NOMO-1 (cell line): ENCODE data around the gene TK1.
A peak's percentile ranks its signal among the peaks of the same experiment; 100 is the strongest.
"Not testable (repeated sequence)": the region's sequence is repeated elsewhere in the genome, so short reads cannot be mapped to it uniquely, and the experiment has no call there.

Experiments
- DNase-seq, 2 experiments: peaks; one replicate each; lab custom pipeline; 2025; ENCODE audit not compliant: unreplicated experiment in 2 of 2; lab: John Stamatoyannopoulos, UW

Gene TK1

DNA sequence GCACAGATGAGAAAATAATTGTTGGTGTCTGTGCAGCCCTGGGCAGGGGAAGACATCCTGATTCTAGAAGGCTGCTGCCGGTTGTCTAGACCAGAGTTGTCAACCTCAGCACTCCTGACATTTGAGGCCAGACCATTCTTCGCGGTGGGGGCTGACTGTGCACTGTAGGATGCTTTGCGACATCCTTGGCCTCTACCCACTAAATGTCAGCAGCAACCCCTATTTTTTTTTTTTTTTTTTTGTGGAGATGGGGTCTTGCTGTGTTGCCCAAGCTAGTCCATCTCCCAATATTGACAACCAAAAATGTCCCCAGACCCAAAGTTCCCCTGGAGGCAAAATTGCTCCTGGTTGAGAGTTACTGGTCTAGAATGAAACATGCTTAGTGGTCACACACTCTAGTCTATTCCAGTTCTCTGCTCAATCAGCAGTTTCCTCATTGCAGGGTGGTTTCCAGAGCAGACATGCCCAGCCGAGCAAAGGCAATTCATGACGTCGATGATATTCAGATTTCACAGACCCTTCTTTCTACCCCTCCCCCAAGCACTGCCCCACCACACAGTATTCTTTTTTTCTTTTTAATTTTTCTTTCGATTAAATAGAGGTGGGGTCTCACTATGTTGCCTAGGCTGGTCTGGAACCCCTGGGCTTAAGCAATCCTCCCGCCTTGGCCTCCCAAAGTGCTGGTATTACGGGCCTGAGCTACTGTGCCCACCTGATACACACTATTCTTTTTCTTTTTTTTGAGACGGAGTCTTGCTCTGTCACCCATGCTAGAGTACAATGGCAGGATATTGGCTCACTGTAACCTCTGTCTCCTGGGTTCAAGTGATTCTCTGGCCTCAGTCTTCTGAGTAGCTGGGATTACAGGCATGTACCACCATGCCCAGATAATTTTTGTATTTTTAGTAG lies 31.7 kb downstream of the TK1 start:
- DNase-seq, result peak in 1 of 2 experiments; percentile 62

DNA sequence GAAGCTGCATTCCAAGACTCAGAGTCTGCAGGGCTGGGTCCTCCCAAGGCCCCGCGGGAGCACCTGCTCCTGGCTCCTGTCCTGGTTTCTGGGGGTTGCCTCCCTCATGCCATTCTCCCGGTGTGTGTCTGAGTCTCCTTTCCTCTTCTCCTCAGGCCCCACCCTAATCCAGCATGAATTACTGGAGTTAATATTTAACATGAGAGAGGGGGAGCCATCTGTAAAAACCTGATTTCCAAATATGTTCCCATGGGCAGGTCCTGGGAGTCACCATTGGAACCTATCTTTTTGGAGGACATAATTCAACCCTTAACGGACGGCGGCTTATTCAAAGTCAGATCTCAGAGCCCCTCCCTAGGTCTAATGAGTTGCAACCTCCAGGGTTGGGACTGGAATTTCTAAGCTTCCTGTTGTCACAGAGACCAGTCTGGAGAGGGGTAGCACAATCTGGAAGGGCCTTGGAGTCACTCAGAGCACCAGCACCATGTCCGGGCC lies 35.3 kb downstream of the TK1 start:
- no peak for DNase-seq

DNA sequence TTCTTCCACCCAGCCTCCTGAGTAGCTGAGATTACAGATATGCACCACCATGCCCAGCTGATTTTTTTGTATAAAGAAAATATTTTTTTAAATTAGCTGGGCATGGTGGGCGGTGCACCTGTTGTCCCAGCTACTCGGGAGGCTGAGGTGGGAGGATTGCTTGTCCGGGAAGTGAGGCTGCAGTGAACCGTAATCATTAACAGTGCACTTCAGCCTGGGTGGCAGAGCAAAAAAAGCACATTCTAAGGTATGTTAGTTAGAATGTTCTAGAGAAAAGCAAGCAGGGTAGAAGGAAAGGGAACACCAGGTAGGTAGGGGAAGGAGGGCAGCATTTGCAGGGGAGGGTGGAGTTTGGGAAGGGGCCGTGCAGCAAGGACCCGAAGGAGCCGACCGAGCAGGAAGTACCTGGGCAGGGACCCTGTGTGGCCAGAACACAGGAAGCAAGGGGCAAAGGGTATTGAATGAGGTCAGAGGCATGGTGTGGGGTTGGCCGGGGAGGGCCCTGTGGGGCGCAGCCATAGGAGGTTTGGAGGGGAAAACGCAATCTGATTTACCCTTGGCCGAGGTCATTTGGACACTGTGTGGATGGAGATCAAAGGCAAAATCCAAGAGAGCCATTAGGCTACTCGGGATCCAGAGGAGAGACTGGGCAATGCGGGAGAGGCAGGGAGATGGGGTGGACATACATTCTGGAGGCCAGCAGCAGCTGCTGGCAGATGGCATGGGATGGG lies 38.4 kb downstream of the TK1 start:
- DNase-seq, result no peak

DNA sequence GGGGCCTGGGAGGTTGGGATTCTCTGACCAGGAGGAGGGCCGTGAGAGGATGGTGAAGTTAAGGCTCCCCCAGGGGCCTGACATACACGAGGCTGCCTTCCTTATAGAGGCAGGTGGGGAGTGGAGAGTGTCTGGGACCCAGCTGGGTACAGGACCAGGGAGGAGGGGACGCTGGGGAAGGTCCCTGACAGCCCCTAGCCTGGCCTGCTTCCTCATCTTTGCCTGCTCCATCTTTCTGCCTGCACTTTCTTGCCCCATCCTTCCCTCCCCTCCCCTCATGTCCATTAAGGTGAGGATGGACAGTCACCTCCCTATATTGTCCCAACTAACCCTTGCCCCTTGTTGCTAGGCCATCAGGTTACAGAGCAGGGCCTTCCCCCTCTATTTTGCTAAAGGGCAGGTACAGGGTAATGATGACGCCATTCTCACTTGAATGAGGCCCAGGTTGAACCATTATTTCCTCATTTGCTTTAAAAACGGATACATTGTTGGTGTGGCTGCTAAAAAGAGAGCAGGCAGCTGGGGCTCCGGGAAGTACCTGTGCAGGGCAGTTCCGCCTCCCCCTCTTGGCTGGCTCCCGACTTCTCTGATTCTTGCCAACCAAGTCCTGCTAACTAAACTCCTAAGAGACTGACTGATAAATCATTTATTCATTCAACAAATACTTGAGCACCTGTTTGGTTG lies 39.4 kb downstream of the TK1 start:
- DNase-seq, result peak in 1 of 2 experiments; percentile 33

DNA sequence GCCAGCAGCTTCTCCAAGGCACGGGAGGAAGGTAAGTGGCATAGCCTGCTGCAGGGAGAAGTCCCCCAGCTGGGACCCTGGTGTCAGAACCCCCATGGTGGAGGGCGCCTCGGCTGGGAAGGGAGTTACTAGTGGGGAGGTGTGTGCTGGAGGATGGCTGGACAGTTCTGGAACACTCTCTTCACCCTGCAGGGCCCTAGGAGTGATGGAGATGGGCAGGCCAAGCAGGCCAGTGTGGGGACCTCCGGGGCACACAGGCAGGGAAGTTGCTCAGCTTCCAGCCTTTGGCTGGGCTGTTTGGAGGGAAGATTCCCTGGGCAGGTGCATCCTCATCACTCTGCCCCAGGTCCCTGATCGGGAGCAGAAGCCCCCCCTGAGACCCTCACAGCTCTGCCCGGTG lies 40.0 kb downstream of the TK1 start:
- DNase-seq, result no peak

DNA sequence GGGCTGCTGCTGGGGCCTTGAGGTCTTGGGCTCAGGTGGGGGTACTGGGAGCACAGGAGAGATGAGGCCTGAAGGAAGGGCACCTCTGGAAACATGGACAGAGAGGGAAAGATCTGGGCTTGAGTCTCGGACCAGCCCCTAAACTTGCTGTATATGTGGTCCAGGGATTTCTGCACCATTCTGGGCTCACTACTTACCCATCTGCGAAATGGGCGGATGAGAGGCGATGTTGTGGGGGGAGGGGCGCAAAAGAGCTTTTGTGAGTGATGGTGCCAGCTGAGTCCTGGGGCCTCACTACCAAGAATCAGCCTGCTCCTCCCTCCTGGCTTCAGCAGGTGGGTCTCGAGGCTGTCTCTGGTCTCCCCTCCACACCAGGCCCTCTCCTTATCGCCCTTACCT lies 40.4 kb downstream of the TK1 start:
- DNase-seq, result no peak

DNA sequence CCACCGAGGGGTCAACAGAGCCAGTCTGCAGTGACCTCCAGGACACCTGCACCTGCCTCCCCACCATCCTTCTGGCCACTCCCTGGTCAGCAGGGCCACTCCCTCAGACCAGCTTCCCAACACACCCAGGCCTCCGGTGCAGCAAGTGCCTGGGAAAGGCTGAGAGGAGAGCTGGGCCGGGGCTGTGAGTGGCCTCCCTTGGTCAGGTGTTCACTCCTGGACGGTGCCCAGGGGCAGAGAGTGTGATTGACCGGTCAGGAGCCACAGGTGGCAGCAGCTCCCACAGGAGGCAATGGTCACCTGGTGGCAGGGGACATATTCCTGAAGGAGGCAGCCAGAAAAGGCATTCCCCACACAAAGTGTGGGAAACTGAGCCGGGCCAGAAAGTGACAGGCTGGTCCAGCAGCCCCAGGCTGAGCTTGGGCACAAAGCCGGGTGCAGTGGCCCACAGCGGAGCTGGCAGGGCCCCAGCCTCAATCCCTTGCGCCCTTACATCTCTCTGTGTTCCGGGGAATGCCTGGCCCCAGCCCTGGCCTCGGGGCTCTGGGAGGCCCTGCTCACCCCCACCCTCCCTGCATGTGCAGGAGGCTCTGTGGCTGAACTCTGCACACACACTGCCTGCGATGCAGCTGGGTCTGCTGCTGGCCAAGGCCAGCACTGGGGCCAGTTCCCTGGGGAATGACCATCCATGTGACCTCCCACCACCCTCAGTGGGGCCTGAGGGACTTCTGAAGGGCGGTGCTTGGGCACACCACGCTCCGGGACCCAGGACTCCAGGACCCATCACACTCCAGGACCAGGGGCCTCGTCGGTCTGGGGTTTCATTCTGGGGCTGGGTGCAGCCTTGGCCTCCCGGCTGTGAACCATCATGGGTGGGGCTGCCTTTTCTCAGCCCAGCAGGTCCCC lies 41.9 kb downstream of the TK1 start:
- DNase-seq, result no peak

DNA sequence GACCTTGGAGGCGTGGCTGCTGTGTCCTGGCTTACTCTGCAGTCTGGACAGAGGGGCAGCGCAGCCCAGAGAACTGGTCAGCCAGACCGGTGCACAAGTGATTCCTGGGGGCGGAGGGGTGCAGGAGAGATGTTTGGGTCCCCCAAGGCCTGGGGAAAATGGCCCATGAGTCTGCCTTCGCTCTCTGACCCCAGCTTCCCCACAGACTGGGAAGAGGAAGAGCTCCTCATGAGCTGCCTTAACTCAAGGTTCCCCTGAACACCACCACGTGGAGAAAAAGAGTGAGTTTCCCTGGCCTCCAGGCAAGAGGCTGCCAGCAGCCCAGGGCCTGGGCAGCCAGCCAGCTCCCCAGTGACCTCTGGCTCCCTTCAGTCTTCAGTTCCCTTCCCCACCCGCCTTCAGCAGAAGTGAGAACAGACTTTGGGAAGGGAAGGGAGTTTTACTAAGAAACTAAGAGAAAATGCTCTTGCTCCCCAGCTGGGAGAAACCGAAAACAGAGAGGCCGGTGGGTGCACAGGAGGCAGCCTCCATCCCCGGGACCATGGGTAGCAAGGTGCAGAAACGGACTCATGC lies 42.6 kb downstream of the TK1 start:
- peak; percentile 76 for DNase-seq

DNA sequence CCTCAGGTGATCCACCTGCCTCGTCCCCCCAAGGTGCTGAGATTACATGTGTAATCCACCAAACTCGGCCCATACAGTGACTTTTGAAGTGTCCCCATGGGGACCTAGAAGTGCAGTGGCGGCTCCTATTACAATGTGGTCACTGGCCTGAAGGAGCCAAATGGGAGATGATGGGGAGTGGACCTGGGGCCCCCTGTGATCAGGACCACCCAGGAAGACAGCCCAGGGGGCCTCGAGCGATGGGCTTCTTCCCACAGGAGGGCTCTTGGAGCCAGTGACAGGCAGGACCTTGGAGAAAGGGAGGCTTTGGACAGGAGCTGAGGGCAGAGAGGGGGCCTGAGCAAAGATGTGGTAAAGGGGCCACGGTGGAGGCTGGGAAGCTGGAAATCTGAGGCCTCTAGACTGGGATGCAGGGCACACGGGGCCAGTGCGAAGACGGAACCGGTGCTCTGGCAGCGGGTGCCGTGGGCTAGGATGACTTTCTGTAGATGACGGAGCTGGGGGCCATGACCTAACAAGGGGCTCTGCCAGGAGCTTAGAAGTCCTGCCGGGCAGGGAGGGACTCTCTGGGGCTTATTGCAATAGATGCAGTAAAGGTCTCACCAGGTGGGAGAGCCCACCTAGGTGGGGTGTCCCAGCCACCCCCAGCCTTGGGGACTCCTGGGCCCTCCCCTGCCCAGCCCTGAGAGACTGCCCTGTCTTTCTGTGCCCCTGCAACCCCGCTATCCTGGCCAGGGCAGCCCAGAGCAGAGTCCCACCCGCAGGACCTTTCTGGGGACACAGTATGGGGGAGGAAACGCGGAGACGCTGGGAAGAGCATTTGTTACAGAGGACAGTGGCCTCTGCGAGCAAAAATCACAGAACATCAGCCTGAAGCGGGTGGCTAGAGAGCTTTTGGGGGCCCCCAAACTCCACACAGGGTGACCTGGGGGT lies 43.4 kb downstream of the TK1 start:
- no peak for DNase-seq

DNA sequence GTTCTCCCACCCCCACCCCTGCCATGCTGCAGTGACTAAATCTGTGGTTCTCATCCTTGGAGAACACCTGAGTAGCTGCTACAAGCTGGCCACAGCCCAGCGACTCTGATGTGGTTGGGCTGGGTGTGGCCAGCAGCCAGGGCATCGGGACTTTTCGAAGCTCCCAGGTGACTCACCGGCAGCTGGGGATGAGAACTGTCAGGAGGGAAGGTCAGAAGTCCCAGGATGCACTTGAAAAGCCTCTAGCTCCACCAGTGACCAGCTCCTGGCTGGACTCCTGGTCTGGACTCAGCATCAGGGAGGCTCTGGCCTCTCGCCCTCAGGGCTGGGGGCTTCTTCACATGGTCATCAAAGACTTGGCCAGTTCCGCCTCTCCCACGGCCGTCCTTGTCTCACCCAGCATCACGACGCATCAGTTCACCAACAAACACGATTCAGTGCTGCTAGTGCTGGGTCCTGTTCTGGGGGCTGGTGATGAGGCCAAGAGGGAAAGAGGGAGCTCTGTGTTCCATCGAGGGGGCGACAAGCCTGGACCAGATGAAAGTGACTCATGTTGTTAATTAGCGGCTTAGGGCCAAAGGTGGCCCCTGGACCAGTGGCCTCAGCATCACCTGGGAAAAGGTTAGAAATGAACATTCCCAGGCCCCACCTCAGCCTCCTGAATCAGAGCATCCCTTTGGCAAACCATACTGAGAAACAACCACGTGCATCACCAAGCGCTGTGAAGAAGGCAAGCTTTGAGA lies 44.6 kb downstream of the TK1 start:
- DNase-seq, result no peak

DNA sequence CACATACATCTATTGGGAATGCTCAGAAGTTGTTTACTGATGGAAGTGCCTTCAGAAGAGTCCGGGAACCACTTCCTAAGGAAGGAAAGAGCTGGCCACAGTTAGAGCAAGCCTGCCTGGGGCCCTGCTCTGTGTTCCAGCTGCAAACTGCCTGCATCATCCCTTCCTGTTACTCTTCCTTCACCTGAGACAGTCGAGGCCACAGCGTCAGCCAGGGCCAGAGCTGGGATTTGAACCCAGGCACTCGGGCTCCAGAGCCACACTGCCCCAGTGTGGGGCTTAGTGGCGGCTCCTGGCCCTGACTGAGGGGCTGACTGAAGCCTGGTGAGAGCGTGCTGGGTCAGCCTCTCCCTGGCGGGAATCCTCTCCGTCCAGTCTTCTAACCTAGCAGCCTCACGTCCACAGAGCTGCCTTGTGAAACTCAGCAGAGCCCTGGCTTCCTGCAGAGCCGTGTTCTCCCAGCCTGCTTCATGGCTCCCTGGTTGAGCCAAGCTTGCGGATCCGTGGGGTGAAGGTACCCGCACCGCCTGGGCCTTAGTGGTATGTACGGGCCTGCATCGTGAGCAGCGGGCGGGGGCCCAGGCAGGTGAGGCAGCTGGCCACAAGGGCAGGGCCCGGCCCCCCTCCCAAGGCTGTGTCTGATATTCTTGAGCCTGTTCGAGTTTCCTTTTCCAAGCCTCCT lies 45.3 kb downstream of the TK1 start:
- no peak for DNase-seq

DNA sequence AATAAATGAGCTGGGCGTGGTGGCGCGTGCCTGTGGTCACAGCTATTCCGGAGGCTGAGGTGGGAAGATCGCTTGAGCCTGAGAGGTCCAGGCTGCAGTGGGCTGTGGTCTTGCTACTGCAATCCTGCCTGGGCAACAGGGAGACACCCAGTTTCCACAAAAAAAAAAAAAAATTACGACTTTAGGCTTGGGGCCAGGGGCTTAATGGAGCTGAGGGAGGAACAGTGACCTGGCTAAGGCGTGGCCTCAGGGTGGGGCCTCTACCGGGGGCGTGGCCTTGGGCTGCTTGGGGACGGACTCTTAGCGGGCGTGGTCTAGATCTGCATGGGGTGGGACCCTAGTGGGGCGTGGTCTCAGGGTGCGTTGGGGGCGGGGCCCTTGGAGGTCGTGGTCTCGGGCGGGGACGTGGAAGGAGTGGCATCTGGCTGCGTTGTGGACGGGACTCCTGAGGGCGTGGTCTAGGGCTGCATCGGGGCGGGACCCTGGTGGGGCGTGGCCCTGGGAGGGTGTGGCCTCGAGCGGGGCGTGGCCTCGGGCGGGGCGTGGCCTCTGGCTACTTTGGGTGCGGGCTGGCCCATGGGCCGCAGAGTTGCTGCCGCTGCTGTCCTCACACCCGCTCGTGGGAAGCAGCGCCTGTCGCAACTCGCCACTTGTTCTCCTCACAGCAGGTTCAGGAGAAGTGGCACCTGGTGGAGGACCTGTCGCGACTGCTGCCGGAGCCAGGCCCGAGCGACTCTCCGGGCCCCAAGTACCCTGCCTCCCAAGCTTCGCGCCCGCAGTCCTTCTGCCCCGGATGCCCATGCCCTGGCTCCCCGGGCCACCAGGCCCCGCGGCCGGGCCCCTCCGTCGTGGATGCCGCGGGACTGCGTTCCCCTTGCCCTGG lies 46.4 kb downstream of the TK1 start:
- peak; percentile 94 to 95 for DNase-seq

DNA sequence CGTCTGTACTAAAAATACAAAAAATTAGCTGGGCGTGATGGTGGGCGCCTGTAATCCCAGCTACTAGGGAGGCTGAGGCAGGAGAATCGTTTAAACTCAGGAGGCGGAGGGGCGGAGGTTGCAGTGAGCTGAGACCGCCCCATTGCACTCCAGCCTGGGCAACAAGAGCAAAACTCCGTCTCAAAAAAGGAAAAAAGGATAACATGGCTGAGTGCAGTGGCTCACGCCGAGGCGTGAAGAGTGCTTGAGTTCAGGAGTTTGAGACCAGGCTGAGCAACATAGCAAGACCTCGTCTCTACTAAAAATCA lies 47.0 kb downstream of the TK1 start:
- not testable (repeated sequence) for DNase-seq

DNA sequence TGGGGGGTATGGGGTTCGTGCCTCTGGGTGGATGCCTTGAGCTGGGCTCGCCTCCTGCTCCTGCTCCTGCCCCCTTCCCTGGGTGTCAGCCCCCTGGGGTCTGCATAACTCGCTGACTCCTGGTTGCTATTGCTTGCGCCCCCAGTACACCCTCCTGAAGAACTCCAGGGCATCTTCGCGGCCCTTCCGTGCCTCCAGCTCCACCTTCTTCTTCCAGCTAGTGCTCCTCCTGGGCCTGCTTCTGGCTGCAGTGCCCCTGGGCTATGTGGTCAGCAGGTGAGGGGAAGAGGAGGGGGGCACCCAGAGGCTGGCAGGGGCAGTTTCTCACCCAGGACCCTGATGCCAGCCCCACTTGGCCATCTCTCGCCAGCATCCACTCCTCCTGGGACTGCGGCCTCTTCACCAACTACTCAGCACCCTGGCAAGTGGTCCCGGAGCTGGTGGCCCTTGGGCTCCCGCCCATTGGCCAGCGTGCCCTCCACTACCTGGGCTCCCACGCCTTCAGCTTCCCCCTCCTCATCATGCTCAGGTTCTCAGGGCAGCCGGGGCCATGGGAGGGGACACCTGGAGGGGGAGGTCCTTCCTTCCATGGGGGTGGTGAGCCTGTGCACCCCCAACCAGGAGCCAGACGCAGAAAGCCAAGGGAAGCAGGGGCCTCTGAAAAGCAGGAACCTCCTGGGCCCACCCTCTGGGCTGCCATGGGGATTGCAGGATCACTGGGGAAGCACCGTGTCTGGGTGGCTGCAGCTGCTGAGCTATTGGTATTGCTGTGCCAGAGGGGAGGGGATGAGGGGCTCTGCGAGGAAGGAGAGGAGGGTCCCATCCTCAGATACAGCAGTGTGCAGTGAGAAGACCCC lies 48.4 kb downstream of the TK1 start:
- DNase-seq, result no peak

DNA sequence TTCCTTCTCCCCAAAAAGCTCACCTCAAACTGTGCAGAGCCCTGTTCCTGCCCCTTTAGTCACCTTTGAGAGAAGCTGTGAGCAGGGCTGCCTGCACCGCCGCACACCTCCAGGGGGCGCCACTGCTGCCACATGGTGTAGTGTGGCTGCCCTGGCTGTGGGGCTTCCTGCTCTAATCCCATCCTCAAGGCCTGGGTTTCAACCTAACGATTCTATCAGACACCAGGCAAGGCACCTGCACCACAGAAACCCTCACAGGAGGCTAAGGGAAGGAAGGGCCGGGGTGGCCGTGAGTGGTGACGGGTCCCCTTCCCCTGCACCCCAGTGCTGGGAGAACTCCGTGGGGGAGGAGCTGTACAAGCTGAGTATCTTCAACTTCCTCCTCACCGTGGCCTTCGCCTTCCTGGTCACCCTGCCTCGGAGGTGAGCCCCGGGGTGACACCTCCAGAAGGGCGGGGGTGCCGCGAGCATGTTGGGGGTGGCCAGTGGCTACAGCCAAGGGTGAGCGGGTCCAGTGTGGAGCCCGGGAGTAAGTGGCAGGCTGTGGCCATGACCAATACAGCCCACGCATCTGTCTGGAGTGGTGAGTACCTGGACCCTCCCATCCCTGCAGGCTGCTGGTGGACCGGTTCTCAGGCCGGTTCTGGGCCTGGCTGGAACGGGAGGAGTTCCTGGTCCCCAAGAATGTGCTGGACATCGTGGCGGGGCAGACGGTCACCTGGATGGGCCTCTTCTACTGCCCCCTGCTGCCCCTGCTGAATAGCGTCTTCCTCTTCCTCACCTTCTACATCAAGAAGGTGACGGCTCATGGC lies 49.3 kb downstream of the TK1 start:
- DNase-seq, result peak in 1 of 2 experiments; percentile 31
